ENCODE data around the gene NKX1-1. TPM values are rescaled to one million over a fixed set of nuclear protein-coding genes. Genes with fewer than 3 reads are reported as not detected.
"Not testable (repeated sequence)": the region's sequence is repeated elsewhere in the genome, so short reads cannot be mapped to it uniquely, and the experiment has no call there.

The NKX1-1 gene
- total RNA-seq, 2 experiments from 2014 or later = not detected

DNA sequence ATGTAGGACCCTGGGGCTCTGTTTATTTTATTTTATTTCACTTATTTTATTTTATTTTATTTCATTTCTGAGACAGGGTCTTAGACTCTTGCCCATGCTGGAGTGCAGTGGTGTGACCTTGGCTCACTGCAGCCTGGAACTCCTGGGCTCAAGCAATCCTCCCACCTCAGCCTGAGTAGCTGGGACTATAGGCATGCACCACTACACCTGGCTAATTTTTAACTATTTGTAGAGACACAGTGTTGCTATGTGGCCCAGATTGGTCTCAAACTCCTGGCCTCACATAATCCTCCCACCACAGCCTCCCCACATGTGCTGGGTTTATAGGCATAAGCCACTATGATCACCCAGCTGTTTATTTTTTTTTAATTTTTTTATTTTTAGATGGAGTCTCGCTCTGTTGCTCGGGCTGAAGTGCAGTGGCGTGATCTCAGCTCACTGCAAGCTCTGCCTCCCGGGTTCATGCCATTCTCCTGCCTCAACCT, 37.5 kb upstream of the NKX1-1 start:
- POLR2A ChIA-PET; H3K4me1 Mint-ChIP-seq; H3K27me3 Mint-ChIP-seq; H3K36me3 Mint-ChIP-seq (ENCODE audit: low read depth); H3K4me3 Mint-ChIP-seq; H3K9me3 Mint-ChIP-seq; H3K27ac Mint-ChIP-seq; DNase-seq: not testable (repeated sequence)
- CTCF ChIA-PET = interaction anchor here (0.6 kb wide), 1 partner anchor 130 kb away, joined by 3 read pairs; no protein-coding TSS in a partner anchor

DNA sequence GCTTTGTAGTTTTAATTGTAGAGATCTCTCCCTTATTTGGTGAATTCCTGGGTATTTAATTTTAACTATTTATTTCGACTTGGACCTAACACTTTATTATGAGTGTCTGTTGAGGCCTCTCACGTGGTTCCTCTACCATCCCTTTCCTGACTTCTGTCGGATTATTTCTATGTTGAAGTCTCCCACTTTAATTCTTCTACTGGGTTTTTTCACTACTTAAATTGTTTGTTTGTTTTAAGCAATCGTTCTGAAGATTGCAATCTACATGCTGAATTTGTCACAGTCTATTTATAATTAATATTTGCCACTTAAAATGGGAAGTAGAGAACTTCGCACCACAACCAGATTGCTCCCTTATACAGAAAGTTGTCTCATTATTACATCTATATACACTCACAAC, 20.8 kb upstream of the NKX1-1 start:
- Mint-ChIP-seq H3K27me3 (peaks cover 13% of the 10 kb centered on the region), H3K4me3 (no peak overlapping the region), H3K4me1 (no peaks in the 10 kb centered on the region), H3K9me3 (no peaks in the 10 kb centered on the region), H3K36me3 (ENCODE audit: low read depth) (no peaks in the 10 kb centered on the region), H3K27ac (no peak overlapping the region)
- CTCF ChIA-PET = no interaction called here
- POLR2A ChIA-PET = no interaction called here
- no peak for DNase-seq

- Mint-ChIP-seq H3K9me3 (no peaks in the 10 kb centered on the region), H3K4me1 (no peaks in the 10 kb centered on the region), H3K4me3 (no peak overlapping the region), H3K27me3 (peaks cover 15% of the 10 kb centered on the region), H3K36me3 (ENCODE audit: low read depth) (no peaks in the 10 kb centered on the region), H3K27ac (no peak overlapping the region)
- no peak for DNase-seq
- ChIA-PET CTCF (interaction anchor here (0.7 kb wide), 1 partner anchor 1359 kb away, joined by 3 read pairs; no protein-coding TSS in a partner anchor), POLR2A (no interaction called here)
Observed at GRCh38 chr4:1421657-1422056, 15.4 kb upstream of the NKX1-1 start.

- no peaks in the 10 kb centered on the region for H3K36me3 Mint-ChIP-seq (ENCODE audit: low read depth)
- peaks cover 3% of the 10 kb centered on the region for H3K4me1 Mint-ChIP-seq
- H3K27me3 Mint-ChIP-seq = peaks cover 19% of the 10 kb centered on the region
- DNase-seq = no peak
- ChIA-PET POLR2A (interaction anchor here (0.7 kb wide), 1 partner anchor 35 kb away, joined by 5 read pairs; no protein-coding TSS in a partner anchor), CTCF (no interaction called here)
- no peak overlapping the region for H3K27ac Mint-ChIP-seq
- no peaks in the 10 kb centered on the region for H3K9me3 Mint-ChIP-seq
- H3K4me3 Mint-ChIP-seq = no peak overlapping the region
Observed at GRCh38 chr4:1419708-1420107, 13.5 kb upstream of the NKX1-1 start.

DNA sequence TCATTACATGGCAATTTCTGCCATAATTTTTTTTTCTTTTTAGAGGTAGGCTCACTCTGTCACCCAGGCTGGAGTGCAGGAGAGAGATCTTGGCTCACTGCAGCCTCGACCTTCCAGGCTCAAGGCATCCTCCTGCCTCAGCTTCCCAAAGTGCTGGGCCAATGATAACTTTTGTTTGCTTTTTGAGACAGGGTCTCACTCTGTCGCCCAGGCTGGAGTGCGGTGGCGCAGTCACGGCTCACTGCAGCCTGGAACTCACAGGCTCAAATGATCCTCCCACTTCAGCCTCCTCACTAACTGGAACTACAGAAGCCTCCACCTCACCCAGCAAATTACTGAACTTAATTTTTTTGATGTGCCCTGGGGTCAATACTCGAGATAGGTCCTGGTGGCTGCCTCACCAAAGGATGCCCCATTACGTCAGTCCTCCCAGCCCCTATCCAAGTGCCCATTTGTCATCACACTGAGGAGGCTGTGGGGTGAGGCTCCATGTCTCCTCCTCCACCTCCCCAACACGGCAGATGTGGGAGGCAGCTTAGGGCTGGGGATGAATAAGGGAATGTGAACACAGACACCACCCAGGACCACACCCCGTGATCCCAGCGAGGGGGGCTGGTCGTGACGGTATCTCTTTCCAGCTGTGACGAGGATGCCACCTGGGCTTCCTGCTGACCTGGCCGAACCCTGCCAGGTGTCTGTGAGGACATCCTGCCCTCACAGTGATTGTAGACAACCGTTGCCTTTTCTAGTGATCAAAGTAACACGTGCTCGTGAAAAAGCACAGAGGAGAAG, 12.4 kb upstream of the NKX1-1 start:
- peaks cover 3% of the 10 kb centered on the region for H3K4me1 Mint-ChIP-seq
- no peaks in the 10 kb centered on the region for H3K36me3 Mint-ChIP-seq (ENCODE audit: low read depth)
- no peak for DNase-seq
- no peak overlapping the region for H3K27ac Mint-ChIP-seq
- POLR2A ChIA-PET = no interaction called here
- H3K27me3 Mint-ChIP-seq = peaks cover 15% of the 10 kb centered on the region
- no peak overlapping the region for H3K4me3 Mint-ChIP-seq
- H3K9me3 Mint-ChIP-seq = no peaks in the 10 kb centered on the region
- CTCF ChIA-PET = no interaction called here

GRCh38 chr4:1417522-1418390, 11.5 kb upstream of the NKX1-1 start:
- peaks cover 3% of the 10 kb centered on the region for H3K4me1 Mint-ChIP-seq
- ChIA-PET POLR2A (no interaction called here), CTCF (no interaction called here)
- H3K36me3 Mint-ChIP-seq (ENCODE audit: low read depth) = no peaks in the 10 kb centered on the region
- H3K4me3 Mint-ChIP-seq = no peak overlapping the region
- no peaks in the 10 kb centered on the region for H3K9me3 Mint-ChIP-seq
- peaks cover 21% of the 10 kb centered on the region for H3K27me3 Mint-ChIP-seq
- H3K27ac Mint-ChIP-seq = no peak overlapping the region
- no peak for DNase-seq

DNA sequence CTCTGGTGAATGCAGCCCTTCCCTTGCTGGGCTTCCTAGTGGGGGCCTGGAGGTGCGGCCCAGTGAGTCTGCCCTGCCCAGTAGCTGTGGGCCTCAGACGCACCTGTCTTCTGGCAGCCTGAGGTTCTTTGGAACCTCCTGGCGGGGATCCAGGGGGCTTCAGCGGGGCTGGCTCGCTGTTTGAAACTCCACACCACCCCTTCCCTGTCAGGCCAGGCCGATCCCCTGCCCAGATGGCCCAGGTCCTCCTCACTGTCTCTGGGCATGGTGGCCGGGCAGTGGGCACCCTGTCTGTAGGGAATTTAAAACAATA, 10.7 kb upstream of the NKX1-1 start:
- no peak overlapping the region for H3K4me3 Mint-ChIP-seq
- H3K4me1 Mint-ChIP-seq = peaks cover 3% of the 10 kb centered on the region
- CTCF ChIA-PET = no interaction called here
- POLR2A ChIA-PET = no interaction called here
- no peaks in the 10 kb centered on the region for H3K9me3 Mint-ChIP-seq
- no peaks in the 10 kb centered on the region for H3K36me3 Mint-ChIP-seq (ENCODE audit: low read depth)
- no peak for DNase-seq
- no peak overlapping the region for H3K27ac Mint-ChIP-seq
- H3K27me3 Mint-ChIP-seq = peaks cover 21% of the 10 kb centered on the region

GRCh38 chr4:1416051-1416947, 10.1 kb upstream of the NKX1-1 start:
- Mint-ChIP-seq H3K9me3 (no peaks in the 10 kb centered on the region), H3K27me3 (peaks cover 20% of the 10 kb centered on the region), H3K4me1 (peaks cover 3% of the 10 kb centered on the region), H3K4me3 (no peak overlapping the region), H3K27ac (no peak overlapping the region), H3K36me3 (ENCODE audit: low read depth) (no peaks in the 10 kb centered on the region)
- DNase-seq = no peak
- CTCF ChIA-PET = no interaction called here
- POLR2A ChIA-PET = no interaction called here

GRCh38 chr4:1415681-1415981, 9.4 kb upstream of the NKX1-1 start:
- H3K9me3 Mint-ChIP-seq = no peaks in the 10 kb centered on the region
- peaks cover 3% of the 10 kb centered on the region for H3K4me1 Mint-ChIP-seq
- DNase-seq = no peak
- ChIA-PET CTCF (no interaction called here), POLR2A (no interaction called here)
- H3K4me3 Mint-ChIP-seq = no peak overlapping the region
- H3K27ac Mint-ChIP-seq = no peak overlapping the region
- no peaks in the 10 kb centered on the region for H3K36me3 Mint-ChIP-seq (ENCODE audit: low read depth)
- peaks cover 24% of the 10 kb centered on the region for H3K27me3 Mint-ChIP-seq

- H3K9me3 Mint-ChIP-seq = no peaks in the 10 kb centered on the region
- CTCF ChIA-PET = no interaction called here
- no peak overlapping the region for H3K4me3 Mint-ChIP-seq
- peaks cover 25% of the 10 kb centered on the region for H3K27me3 Mint-ChIP-seq
- POLR2A ChIA-PET = no interaction called here
- H3K36me3 Mint-ChIP-seq (ENCODE audit: low read depth) = no peaks in the 10 kb centered on the region
- H3K4me1 Mint-ChIP-seq = peaks cover 3% of the 10 kb centered on the region
- no peak for DNase-seq
- H3K27ac Mint-ChIP-seq = no peak overlapping the region
Observed at GRCh38 chr4:1414831-1415680, 8.8 kb upstream of the NKX1-1 start.

DNA sequence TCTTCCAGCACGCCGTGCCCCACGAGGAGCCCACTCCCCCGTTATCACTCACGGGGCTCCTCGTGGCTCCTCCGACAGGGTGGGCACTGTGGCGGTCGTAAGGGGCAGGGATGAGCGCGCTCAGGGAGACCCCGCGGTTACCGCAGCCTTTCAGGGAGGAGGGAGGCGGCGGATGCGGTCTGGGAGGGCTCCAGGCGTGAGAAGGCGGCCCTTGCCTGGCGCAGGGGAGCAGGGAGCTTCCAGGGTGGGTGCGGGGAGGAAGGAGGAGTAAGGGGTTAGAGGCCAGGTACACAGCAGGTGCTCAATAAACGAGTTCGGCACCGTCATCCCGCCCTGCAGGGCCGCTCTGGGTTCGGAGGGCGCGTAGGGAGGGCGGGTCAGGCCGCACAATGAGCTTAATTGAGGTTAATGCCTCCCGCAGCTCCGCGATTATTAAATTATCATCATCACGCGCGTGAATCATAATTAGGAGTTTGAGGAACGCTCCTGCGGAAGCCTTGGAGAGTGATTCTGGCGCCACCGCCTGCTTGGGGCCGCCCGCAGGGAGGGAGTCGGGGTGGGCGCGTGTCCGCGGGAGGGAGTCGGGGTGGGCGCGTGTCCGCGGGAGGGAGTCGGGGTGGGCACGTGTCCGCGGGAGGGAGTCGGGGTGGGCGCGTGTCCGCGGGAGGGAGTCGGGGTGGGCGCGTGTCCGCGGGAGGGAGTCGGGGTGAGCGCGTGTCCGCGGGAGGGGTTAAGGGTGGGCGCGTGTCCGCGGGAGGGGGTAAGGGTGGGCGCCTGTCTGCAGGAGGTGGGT, 7.6 kb upstream of the NKX1-1 start:
- Mint-ChIP-seq H3K4me1 (peaks cover 3% of the 10 kb centered on the region), H3K9me3 (no peaks in the 10 kb centered on the region), H3K27me3 (peaks cover 32% of the 10 kb centered on the region), H3K27ac (no peak overlapping the region), H3K4me3 (no peak overlapping the region), H3K36me3 (ENCODE audit: low read depth) (no peaks in the 10 kb centered on the region)
- CTCF ChIA-PET = no interaction called here
- POLR2A ChIA-PET = no interaction called here
- DNase-seq = no peak

- Mint-ChIP-seq H3K36me3 (ENCODE audit: low read depth) (peaks cover 2% of the 10 kb centered on the region), H3K9me3 (no peaks in the 10 kb centered on the region), H3K27me3 (peaks cover 38% of the 10 kb centered on the region), H3K27ac (no peak overlapping the region), H3K4me1 (peaks cover 3% of the 10 kb centered on the region), H3K4me3 (no peak overlapping the region)
- DNase-seq = no peak
- CTCF ChIA-PET = no interaction called here
- POLR2A ChIA-PET = no interaction called here
Observed at GRCh38 chr4:1413204-1413663, 7.0 kb upstream of the NKX1-1 start.
